ENCODE measurements around the gene MYT1. TPM values are rescaled to one million over a fixed set of nuclear protein-coding genes. Genes with fewer than 3 reads are reported as not detected.

Gene MYT1
- polyA plus RNA-seq, 1 donor from 2014 or later = 35.8 TPM

DNA sequence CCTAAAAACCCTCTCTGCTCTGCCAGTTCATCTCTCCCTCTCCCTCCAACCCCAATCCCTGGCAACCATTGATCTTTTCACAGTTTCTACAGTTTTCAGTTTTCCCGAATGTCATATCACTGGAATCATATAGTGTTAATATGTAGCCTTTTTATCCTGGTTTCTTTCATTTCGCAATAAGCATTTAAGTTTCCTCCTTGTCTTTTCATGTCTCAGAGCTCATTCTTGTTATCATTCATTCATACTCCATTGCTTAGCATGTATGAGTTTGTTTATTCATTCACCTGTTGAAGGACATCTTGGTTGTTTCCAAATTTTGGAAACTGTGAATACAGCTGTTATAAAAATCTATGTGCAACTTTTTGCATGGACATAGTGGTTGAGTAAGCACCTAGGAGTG, 85.8 kb downstream of the MYT1 start:
- H3K9me2 ChIP-seq (ENCODE audit: insufficient read depth, low read length) = no peaks in the 10 kb centered on the region
- H3F3A ChIP-seq (ENCODE audit: insufficient read depth, low read length, poor library complexity, severe bottlenecking) = no peaks in the 10 kb centered on the region
- TF ChIP-seq EP300 (conservative IDR thresholded peaks at IDR 0.05; ENCODE audit: poor library complexity, severe bottlenecking) (no peak), RAD21 (conservative IDR thresholded peaks at IDR 0.05) (no peak), MXI1 (conservative IDR thresholded peaks at IDR 0.05; ENCODE audit: poor library complexity, severe bottlenecking) (no peak), SMC3 (conservative IDR thresholded peaks at IDR 0.05; ENCODE audit: poor library complexity) (no peak), EZH2 (IDR thresholded peaks at IDR 0.05; ENCODE audit: borderline replicate concordance, insufficient read depth, low read length, poor library complexity, severe bottlenecking) (no peak), CTCF (IDR thresholded peaks at IDR 0.05; ENCODE audit: poor library complexity, severe bottlenecking) (no peak), POLR2AphosphoS5 (IDR thresholded peaks at IDR 0.05) (no peak), TAF1 (IDR thresholded peaks at IDR 0.05; ENCODE audit: low read depth) (no peak)
- TF ChIP-seq, protein P1, sequence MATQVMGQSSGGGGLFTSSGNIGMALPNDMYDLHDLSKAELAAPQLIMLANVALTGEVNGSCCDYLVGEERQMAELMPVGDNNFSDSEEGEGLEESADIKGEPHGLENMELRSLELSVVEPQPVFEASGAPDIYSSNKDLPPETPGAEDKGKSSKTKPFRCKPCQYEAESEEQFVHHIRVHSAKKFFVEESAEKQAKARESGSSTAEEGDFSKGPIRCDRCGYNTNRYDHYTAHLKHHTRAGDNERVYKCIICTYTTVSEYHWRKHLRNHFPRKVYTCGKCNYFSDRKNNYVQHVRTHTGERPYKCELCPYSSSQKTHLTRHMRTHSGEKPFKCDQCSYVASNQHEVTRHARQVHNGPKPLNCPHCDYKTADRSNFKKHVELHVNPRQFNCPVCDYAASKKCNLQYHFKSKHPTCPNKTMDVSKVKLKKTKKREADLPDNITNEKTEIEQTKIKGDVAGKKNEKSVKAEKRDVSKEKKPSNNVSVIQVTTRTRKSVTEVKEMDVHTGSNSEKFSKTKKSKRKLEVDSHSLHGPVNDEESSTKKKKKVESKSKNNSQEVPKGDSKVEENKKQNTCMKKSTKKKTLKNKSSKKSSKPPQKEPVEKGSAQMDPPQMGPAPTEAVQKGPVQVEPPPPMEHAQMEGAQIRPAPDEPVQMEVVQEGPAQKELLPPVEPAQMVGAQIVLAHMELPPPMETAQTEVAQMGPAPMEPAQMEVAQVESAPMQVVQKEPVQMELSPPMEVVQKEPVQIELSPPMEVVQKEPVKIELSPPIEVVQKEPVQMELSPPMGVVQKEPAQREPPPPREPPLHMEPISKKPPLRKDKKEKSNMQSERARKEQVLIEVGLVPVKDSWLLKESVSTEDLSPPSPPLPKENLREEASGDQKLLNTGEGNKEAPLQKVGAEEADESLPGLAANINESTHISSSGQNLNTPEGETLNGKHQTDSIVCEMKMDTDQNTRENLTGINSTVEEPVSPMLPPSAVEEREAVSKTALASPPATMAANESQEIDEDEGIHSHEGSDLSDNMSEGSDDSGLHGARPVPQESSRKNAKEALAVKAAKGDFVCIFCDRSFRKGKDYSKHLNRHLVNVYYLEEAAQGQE (IDR thresholded peaks at IDR 0.05; ENCODE audit: borderline replicate concordance) = no peak
- no peaks in the 10 kb centered on the region for H3K9me3 ChIP-seq (ENCODE audit: low read length)
- no peak overlapping the region for H3K27ac ChIP-seq (ENCODE audit: low read length)
- no peaks in the 10 kb centered on the region for H4K20me1 ChIP-seq (ENCODE audit: insufficient read depth)
- no peak overlapping the region for H3K4me2 ChIP-seq (ENCODE audit: low read length)
- H2AFZ ChIP-seq (ENCODE audit: low read depth, low read length) = no peak overlapping the region
- no peaks in the 10 kb centered on the region for H3K79me2 ChIP-seq (replicated peaks; ENCODE audit: insufficient read depth, low read length)
- H3K27me3 ChIP-seq (ENCODE audit: insufficient read depth, low read depth, low read length) = no peaks in the 10 kb centered on the region
- H3K36me3 ChIP-seq (ENCODE audit: insufficient read depth, low read length) = peaks cover 4% of the 10 kb centered on the region
- H3K4me3 ChIP-seq (ENCODE audit: low read length) = no peak overlapping the region
- H3K9ac ChIP-seq (ENCODE audit: low read length) = no peak overlapping the region

DNA sequence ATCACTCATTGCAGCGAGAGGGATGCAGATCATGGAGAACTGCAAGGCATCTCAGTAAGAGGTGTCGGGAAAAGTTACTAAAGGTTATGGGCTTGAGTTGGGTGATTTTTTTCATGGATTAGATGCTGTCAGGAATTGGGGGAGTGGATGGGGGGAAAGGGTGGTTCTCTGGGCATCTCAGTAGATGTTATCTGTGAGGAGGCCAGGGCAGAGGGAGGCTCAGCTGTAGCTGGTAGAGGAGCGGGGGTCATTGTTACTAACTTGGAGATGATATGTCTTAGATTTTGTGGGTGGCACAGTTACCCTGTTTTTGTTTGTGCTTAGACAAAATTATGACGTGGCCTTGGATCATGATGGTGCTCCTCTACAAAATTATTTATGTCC, 88.7 kb downstream of the MYT1 start:
- Histone ChIP-seq H3K79me2 (replicated peaks; ENCODE audit: insufficient read depth, low read length) (peaks cover 22% of the 10 kb centered on the region), H2AFZ (ENCODE audit: low read depth, low read length) (no peak overlapping the region), H3F3A (ENCODE audit: insufficient read depth, low read length, poor library complexity, severe bottlenecking) (no peaks in the 10 kb centered on the region), H4K20me1 (ENCODE audit: insufficient read depth) (no peaks in the 10 kb centered on the region), H3K27ac (ENCODE audit: low read length) (no peak overlapping the region), H3K9me2 (ENCODE audit: insufficient read depth, low read length) (no peaks in the 10 kb centered on the region), H3K9ac (ENCODE audit: low read length) (no peak overlapping the region), H3K4me3 (ENCODE audit: low read length) (no peak overlapping the region), H3K27me3 (ENCODE audit: insufficient read depth, low read depth, low read length) (no peaks in the 10 kb centered on the region), H3K36me3 (ENCODE audit: insufficient read depth, low read length) (peaks cover 4% of the 10 kb centered on the region), H3K9me3 (ENCODE audit: low read length) (no peaks in the 10 kb centered on the region), H3K4me2 (ENCODE audit: low read length) (no peak overlapping the region)
- TF ChIP-seq MXI1 (conservative IDR thresholded peaks at IDR 0.05; ENCODE audit: poor library complexity, severe bottlenecking) (no peak), TAF1 (IDR thresholded peaks at IDR 0.05; ENCODE audit: low read depth) (no peak), EZH2 (IDR thresholded peaks at IDR 0.05; ENCODE audit: borderline replicate concordance, insufficient read depth, low read length, poor library complexity, severe bottlenecking) (no peak), RAD21 (conservative IDR thresholded peaks at IDR 0.05) (no peak), POLR2AphosphoS5 (IDR thresholded peaks at IDR 0.05) (no peak), SMC3 (conservative IDR thresholded peaks at IDR 0.05; ENCODE audit: poor library complexity) (no peak), EP300 (conservative IDR thresholded peaks at IDR 0.05; ENCODE audit: poor library complexity, severe bottlenecking) (no peak), CTCF (IDR thresholded peaks at IDR 0.05; ENCODE audit: poor library complexity, severe bottlenecking) (no peak)
- TF ChIP-seq, protein P1 (IDR thresholded peaks at IDR 0.05; ENCODE audit: borderline replicate concordance) = no peak

All from neural cell (in vitro differentiated cells).